GM12891 (cell line): ENCODE results near the gene BBIP1.

Experiments
- PAX5 ChIP-seq: IDR thresholded peaks from 2 replicates; pipeline ENCODE4 v1.6.1; 2011; ENCODE audit warnings: low read length, moderate library complexity, mild to moderate bottlenecking; ENCODE audit not compliant: insufficient read depth, severe bottlenecking
- POLR2A ChIP-seq: IDR thresholded peaks from 2 replicates; pipeline ENCODE4 v1.6.1; 2011; ENCODE audit warnings: low read depth, low read length, control low read depth
- POLR2AphosphoS5 ChIP-seq: IDR thresholded peaks from 2 replicates; pipeline ENCODE4 v1.6.1; 2011; ENCODE audit warnings: low read depth, low read length, control low read depth
- TAF1 ChIP-seq: IDR thresholded peaks from 2 replicates; pipeline ENCODE4 v1.6.1; 2011; ENCODE audit warnings: low read depth, low read length, control low read depth

- TF ChIP-seq POLR2AphosphoS5 (no peak), POLR2A (no peak), PAX5 (no peak), TAF1 (no peak)
These were observed 4.5 kb downstream of the BBIP1 start for GRCh38 chr10:110914431-110914830.
